H1 (cell line): ENCODE data around the gene SAMD4A. TPM values are rescaled to one million over a fixed set of nuclear protein-coding genes. Genes with fewer than 3 reads are reported as not detected.

ENCODE experiments used
- CTCF ChIA-PET: fragments of 300-600 bp; sonication (Branson Sonifier 250); formaldehyde crosslinking; loops from one replicate; lab custom pipeline; 2021; ENCODE audit not compliant: partially characterized antibody; lab: Charles Lee
- POLR2A ChIA-PET: fragments of 300-600 bp; sonication (Branson Sonifier 250); formaldehyde crosslinking; loops from one replicate; lab custom pipeline; 2021; ENCODE audit warnings: inconsistent platforms; ENCODE audit not compliant: partially characterized antibody; lab: Charles Lee
- DNase-seq, 2 experiments: peaks; one replicate each; pipeline versions ENCODE4 v3.0.0 to v3.0.0-alpha.2; 2010 to 2022; ENCODE audit warnings: low spot score in 2 of 2, low read depth in 1 of 2, mixed read lengths in 1 of 2
- FAIRE-seq: peaks from 2 replicates; lab custom pipeline; 2011; peaks lifted over from hg19 to GRCh38; lab: Jason Lieb, UNC
- H2AFZ ChIP-seq: 2 replicates; pipeline ENCODE4 v1.8.1; 2012; ENCODE audit warnings: low read length, inconsistent platforms
- H2AK5ac ChIP-seq: 2 replicates; pipeline ENCODE4 v1.6.1; 2013; ENCODE audit warnings: low read depth, low read length
- H2BK120ac ChIP-seq: replicated peaks from 2 replicates; pipeline ENCODE3; 2013; ENCODE audit warnings: low read depth, low read length, inconsistent platforms
- H2BK12ac ChIP-seq: 2 replicates; pipeline ENCODE4 v1.6.1; 2013; ENCODE audit warnings: low read depth, low read length
- H2BK15ac ChIP-seq: 2 replicates; pipeline ENCODE4 v1.6.1; 2013; ENCODE audit warnings: low read length
- H2BK20ac ChIP-seq: 2 replicates; pipeline ENCODE4 v1.6.1; 2013; ENCODE audit warnings: low read length
- H2BK5ac ChIP-seq: 2 replicates; pipeline ENCODE4 v1.6.1; 2013; ENCODE audit warnings: low read depth, low read length
- H3K14ac ChIP-seq: 2 replicates; pipeline ENCODE4 v1.6.1; 2013; ENCODE audit warnings: inconsistent platforms; ENCODE audit not compliant: insufficient read length
- H3K18ac ChIP-seq: 2 replicates; pipeline ENCODE4 v1.6.1; 2013; ENCODE audit warnings: low read length; ENCODE audit errors: extremely low read depth
- H3K23ac ChIP-seq: 2 replicates; pipeline ENCODE4 v1.6.1; 2013; ENCODE audit warnings: inconsistent platforms; ENCODE audit not compliant: insufficient read length
- H3K23me2 ChIP-seq: 2 replicates; pipeline ENCODE4 v1.6.1; 2013; ENCODE audit warnings: low read depth, low read length
- H3K27ac ChIP-seq: 2 replicates; pipeline ENCODE4 v1.6.1; 2011; ENCODE audit warnings: low read depth, low read length, inconsistent platforms
- H3K27me3 ChIP-seq, 4 experiments: replicated peaks in 1 of 4; 1 replicate in 1 of 4; 2 replicates in 3 of 4; pipeline versions ENCODE4 v1.6.1 to v1.8.1; 2011 to 2013; ENCODE audit warnings: low read length in 3 of 4, mild to moderate bottlenecking in 3 of 4, inconsistent platforms in 2 of 4, mixed read lengths in 2 of 4, moderate library complexity in 1 of 4; ENCODE audit not compliant: control insufficient read depth in 3 of 4, insufficient read depth in 3 of 4; ENCODE audit errors: extremely low read depth in 1 of 4
- H3K36me3 ChIP-seq, 4 experiments: 2 replicates each; pipeline versions ENCODE4 v1.6.1 to v1.8.1; 2011 to 2013; ENCODE audit warnings: mild to moderate bottlenecking in 4 of 4, low read length in 3 of 4, moderate library complexity in 2 of 4, control low read depth in 1 of 4, inconsistent platforms in 1 of 4; ENCODE audit not compliant: insufficient read depth in 4 of 4, control insufficient read depth in 2 of 4
- H3K4ac ChIP-seq: replicated peaks from 2 replicates; pipeline ENCODE3; 2013; ENCODE audit warnings: low read length, low read depth, mixed read lengths, inconsistent platforms; ENCODE audit not compliant: insufficient read length
- H3K4me1 ChIP-seq, 4 experiments: replicated peaks in 1 of 4; 1 replicate in 1 of 4; 2 replicates in 3 of 4; pipeline versions ENCODE4 v1.6.1 to v1.8.1; 2011 to 2013; ENCODE audit warnings: low read length in 3 of 4, inconsistent platforms in 2 of 4, mixed read lengths in 1 of 4; ENCODE audit not compliant: insufficient read depth in 4 of 4, control insufficient read depth in 3 of 4
- H3K4me2 ChIP-seq, 2 experiments: 2 replicates each; pipeline versions ENCODE4 v1.6.1 to v1.8.1; 2011 to 2013; ENCODE audit warnings: low read depth in 2 of 2, low read length in 2 of 2, control low read depth in 1 of 2, inconsistent platforms in 1 of 2, mild to moderate bottlenecking in 1 of 2; ENCODE audit not compliant: insufficient read depth in 1 of 2
- H3K4me3 ChIP-seq, 4 experiments: fragments of 200-600, 300-600 bp in 1 of 4; sonication (generic), shearing (Covaris generic), sonication (Bioruptor Twin) in 1 of 4; 2 replicates each; pipeline versions ENCODE4 v1.5.1 to v1.8.1; 2011 to 2016; ENCODE audit warnings: low read length in 4 of 4, low read depth in 3 of 4, control low read depth in 2 of 4, inconsistent platforms in 2 of 4, mild to moderate bottlenecking in 2 of 4, mixed read lengths in 1 of 4, moderate library complexity in 1 of 4; ENCODE audit not compliant: insufficient read depth in 2 of 4; ENCODE audit errors: extremely low read depth in 1 of 4
- H3K56ac ChIP-seq: replicated peaks from 2 replicates; pipeline ENCODE3; 2013; ENCODE audit warnings: low read depth, mild to moderate bottlenecking, mixed read lengths, low read length, inconsistent platforms; ENCODE audit not compliant: insufficient read length
- H3K79me1 ChIP-seq: 2 replicates; pipeline ENCODE4 v1.6.1; 2013; ENCODE audit warnings: low read depth, low read length, control low read depth
- H3K79me2 ChIP-seq, 2 experiments: 2 replicates each; pipeline versions ENCODE4 v1.6.1 to v1.8.1; 2012 to 2013; ENCODE audit warnings: low read length in 2 of 2, mild to moderate bottlenecking in 2 of 2, inconsistent platforms in 1 of 2; ENCODE audit not compliant: insufficient read depth in 2 of 2, control insufficient read depth in 1 of 2
- H3K9ac ChIP-seq, 4 experiments: replicated peaks in 1 of 4; 1 replicate in 1 of 4; 2 replicates in 3 of 4; pipeline versions ENCODE4 v1.6.1 to v1.8.1; 2011 to 2013; ENCODE audit warnings: low read depth in 3 of 4, low read length in 3 of 4, control low read depth in 2 of 4, mild to moderate bottlenecking in 2 of 4, moderate library complexity in 2 of 4, inconsistent platforms in 1 of 4; ENCODE audit errors: extremely low read depth in 1 of 4
- H3K9me3 ChIP-seq, 2 experiments: 2 replicates each; pipeline versions ENCODE4 v1.6.1 to v1.8.1; 2012 to 2013; ENCODE audit warnings: mild to moderate bottlenecking in 2 of 2, moderate library complexity in 2 of 2, control low read depth in 1 of 2, inconsistent platforms in 1 of 2, low read depth in 1 of 2, low read length in 1 of 2, mixed read lengths in 1 of 2; ENCODE audit not compliant: insufficient read depth in 2 of 2
- H4K20me1 ChIP-seq, 2 experiments: replicated peaks in 1 of 2; 2 replicates each; pipeline versions ENCODE3 to v1.8.1; 2011 to 2013; ENCODE audit warnings: inconsistent platforms in 2 of 2, low read length in 2 of 2, mild to moderate bottlenecking in 1 of 2; ENCODE audit not compliant: insufficient read depth in 2 of 2, control insufficient read depth in 1 of 2
- H4K5ac ChIP-seq: 2 replicates; pipeline ENCODE4 v1.6.1; 2013; ENCODE audit warnings: low read length, low read depth, mixed read lengths, inconsistent platforms; ENCODE audit not compliant: insufficient read length
- H4K8ac ChIP-seq: 2 replicates; pipeline ENCODE4 v1.8.0; 2013; ENCODE audit warnings: mild to moderate bottlenecking, moderate library complexity, low read length, inconsistent platforms; ENCODE audit not compliant: insufficient read depth; ENCODE audit errors: extremely low read depth
- H4K91ac ChIP-seq: replicated peaks from 2 replicates; pipeline ENCODE3; 2013; ENCODE audit warnings: low read length, mixed read lengths, inconsistent platforms; ENCODE audit not compliant: insufficient read length
- BCL11A ChIP-seq, 2 experiments: IDR thresholded peaks; one replicate each; pipeline ENCODE4 v1.6.1; 2011; ENCODE audit warnings: low read depth in 2 of 2, low read length in 2 of 2, mild to moderate bottlenecking in 2 of 2
- EZH2 ChIP-seq: fragments of 200-600 bp; sonication (generic); IDR thresholded peaks from 2 replicates; pipeline ENCODE4 v1.7.1; 2012; ENCODE audit warnings: low read depth, mild to moderate bottlenecking, moderate library complexity, low read length, inconsistent platforms; ENCODE audit not compliant: severe bottlenecking
- GABPA ChIP-seq: IDR thresholded peaks from 2 replicates; pipeline ENCODE4 v1.6.1; 2011; ENCODE audit warnings: mild to moderate bottlenecking, low read length, moderate library complexity, borderline replicate concordance; ENCODE audit not compliant: insufficient read depth
- HDAC6 ChIP-seq: IDR thresholded peaks from one replicate; pipeline ENCODE4 v1.7.1; 2012; ENCODE audit warnings: low read depth, mild to moderate bottlenecking, inconsistent platforms, low read length, moderate library complexity
- MAFK ChIP-seq: IDR thresholded peaks from 2 replicates; pipeline ENCODE4 v1.6.1; 2012; ENCODE audit warnings: low read depth, mild to moderate bottlenecking, improper control_type of control experiment, low read length
- NRF1 ChIP-seq: IDR thresholded peaks from 2 replicates; pipeline ENCODE4 v1.6.1; 2011; ENCODE audit warnings: mild to moderate bottlenecking, low read depth, low read length, improper control_type of control experiment
- RBBP5 ChIP-seq: IDR thresholded peaks from 2 replicates; pipeline ENCODE4 v1.7.1; 2012; ENCODE audit warnings: low read depth, mild to moderate bottlenecking, inconsistent platforms, low read length, moderate library complexity, borderline replicate concordance
- SAP30 ChIP-seq: fragments of 300-600 bp; sonication (generic); IDR thresholded peaks from 2 replicates; pipeline ENCODE4 v1.7.1; 2012; ENCODE audit warnings: low read length, moderate library complexity, mild to moderate bottlenecking, inconsistent platforms; ENCODE audit not compliant: insufficient read depth, insufficient replicate concordance
- TAF7 ChIP-seq: optimal IDR thresholded peaks from 2 replicates; pipeline ENCODE3; 2011; ENCODE audit warnings: low read depth, mild to moderate bottlenecking, inconsistent platforms, low read length, moderate library complexity, borderline replicate concordance
- YY1 ChIP-seq: IDR thresholded peaks from 2 replicates; pipeline ENCODE4 v1.6.1; 2011; ENCODE audit warnings: low read depth, mild to moderate bottlenecking, low read length
- WGBS, 2 experiments: shearing (Covaris generic) in 1 of 2; methylation state at CpG; one replicate each; pipeline versions ENCODE4 v1.1.6 to v1.1.7; 2013 to 2015; ENCODE audit warnings: low lambda C conversion rate in 2 of 2, mixed read lengths in 2 of 2, inconsistent platforms in 1 of 2, low coverage in 1 of 2, missing lambda C conversion rate in 1 of 2; ENCODE audit not compliant: insufficient replicate concordance in 2 of 2, insufficient coverage in 1 of 2, insufficient read length in 1 of 2; ENCODE audit errors: extremely low coverage in 1 of 2, missing lambda C conversion rate in 1 of 2; 5-methylcytosine and 5-hydroxymethylcytosine counted together
- polyA plus RNA-seq, 7 experiments: library from polyadenylated mRNA; depleted of rRNA in 3 of 7; stranded (reverse) in 5 of 7; unstranded in 2 of 7; fragments of >200 nt in 5 of 7; fragments of 200-250 nt in 2 of 7; gene quantifications; 1 replicate in 5 of 7; 2 replicates in 1 of 7; 4 replicates in 1 of 7; pipeline versions ENCODE4 v1.2.1 to v1.2.3, GENCODE V29; 2011 to 2013; ENCODE audit warnings: missing spikeins in 2 of 7, mixed read lengths in 2 of 7
- total RNA-seq: library from RNA; stranded (reverse); fragmentation: NEBNext Ultra II Directional; extraction: Animal tissue kit (Norgen Biotek cat#: 25700); gene quantifications from 2 replicates; pipeline ENCODE4 v1.2.1, GENCODE V29; 2021

The SAMD4A gene
- total and polyA plus RNA-seq, 2 of the 8 experiments (the other 6 are each of a cell fraction or from before 2014, with no cell fraction given): 2.4 to 12.3 TPM

DNA sequence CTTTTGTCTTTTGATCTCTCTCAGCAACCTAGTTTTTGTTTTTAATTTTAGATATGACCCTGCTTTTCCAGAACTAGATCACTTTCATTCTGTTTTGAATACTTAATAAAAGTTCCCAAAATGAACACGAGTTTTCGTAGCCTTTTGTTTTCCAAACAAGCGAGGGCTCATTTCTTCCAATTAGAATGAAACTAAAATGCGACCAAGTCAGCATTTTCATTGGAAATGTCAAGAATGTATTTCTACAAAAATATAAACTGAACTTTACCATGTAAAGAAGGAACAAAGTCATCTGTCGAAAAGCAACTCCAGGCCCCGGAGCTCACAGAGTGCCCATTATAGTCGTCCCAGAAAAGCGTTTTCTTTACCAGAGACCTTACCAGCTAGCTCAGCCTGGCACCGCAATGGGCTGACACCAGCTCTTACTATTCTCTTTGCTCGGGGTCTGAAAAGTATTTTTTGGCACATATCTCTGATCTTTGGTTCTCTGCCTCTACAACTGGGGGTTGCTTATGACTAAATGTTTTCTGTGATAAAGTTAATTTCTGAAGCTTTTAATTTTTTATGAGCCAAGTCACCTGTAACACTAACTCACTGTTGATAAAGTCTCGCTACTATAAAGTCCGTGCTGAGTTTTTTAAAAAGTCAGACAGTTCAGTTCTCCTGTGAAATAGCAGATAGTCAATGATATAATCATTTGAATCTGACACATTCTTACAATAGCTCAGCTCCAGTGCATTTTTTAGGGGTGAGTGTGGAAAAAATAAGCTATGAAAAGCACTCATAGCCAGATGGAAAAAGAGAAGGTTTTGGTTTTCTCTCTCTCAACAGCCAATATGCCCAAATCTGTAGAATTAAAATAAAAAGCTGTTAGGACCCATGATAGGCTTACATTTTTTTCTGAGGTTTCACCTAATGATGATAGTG lies 43.4 kb downstream of the SAMD4A start:
- H3K4me3 ChIP-seq: no peak overlapping the region
- H3K27ac ChIP-seq: no peak overlapping the region
- H2AK5ac ChIP-seq: no peak overlapping the region
- ChIA-PET POLR2A (interaction anchor here (1.3 to 1.4 kb wide), 2 partner anchors 15 to 17 kb away, joined by 3 to 5 read pairs; no protein-coding TSS in a partner anchor), CTCF (interaction anchor here (0.5 to 1.9 kb wide), 6 partner anchors 12 to 83 kb away, joined by 3 to 4 read pairs (median 4); no protein-coding TSS in a partner anchor)
- no peak overlapping the region for H2AFZ ChIP-seq
- FAIRE-seq: no peak
- H4K5ac ChIP-seq: no peak overlapping the region
- H3K18ac ChIP-seq: no peak overlapping the region
- H3K27me3 ChIP-seq: no peaks in the 10 kb centered on the region
- H3K4me1 ChIP-seq: peaks cover 0 to 5% (median 3%) of the 10 kb centered on the region in 4 experiments; a peak in 6 of 7 replicates
- H2BK15ac ChIP-seq: no peak overlapping the region
- no peaks in the 10 kb centered on the region for H3K36me3 ChIP-seq
- 0 out of 2 replicates have a peak, but pooled peaks cover 3% of the 10 kb centered on the region for H3K79me1 ChIP-seq
- H2BK5ac ChIP-seq: no peak overlapping the region
- WGBS, 2 experiments: 91% methylated on average over 12 of the region's 12 CpGs; no CpG with 5 or more reads in 1 of the 2 experiments
- no peak overlapping the region for H3K14ac ChIP-seq
- no peak for DNase-seq
- H3K23me2 ChIP-seq: no peaks in the 10 kb centered on the region
- no peak overlapping the region for H2BK120ac ChIP-seq
- H2BK20ac ChIP-seq: no peak overlapping the region
- no peak overlapping the region for H3K56ac ChIP-seq
- no peak overlapping the region for H3K23ac ChIP-seq
- no peak overlapping the region for H3K4me2 ChIP-seq
- H4K91ac ChIP-seq: no peak overlapping the region
- H3K4ac ChIP-seq: no peak overlapping the region
- H4K8ac ChIP-seq: no peak overlapping the region
- no peaks in the 10 kb centered on the region for H4K20me1 ChIP-seq
- H3K9me3 ChIP-seq: no peaks in the 10 kb centered on the region
- no peaks in the 10 kb centered on the region; a peak in 1 of 4 replicates for H3K79me2 ChIP-seq
- H2BK12ac ChIP-seq: no peak overlapping the region
- no peak overlapping the region for H3K9ac ChIP-seq
- TF ChIP-seq EZH2: no peak
- TF ChIP-seq GABPA: no peak
- no peak for TF ChIP-seq RBBP5
- no peak for TF ChIP-seq SAP30
- no peak for TF ChIP-seq BCL11A (IDR thresholded peaks at IDR 0.05; ENCODE audit: low read depth in 2 of 2, low read length in 2 of 2)
- TF ChIP-seq TAF7: no peak
- no peak for TF ChIP-seq MAFK
- no peak for TF ChIP-seq YY1
- no peak for TF ChIP-seq HDAC6
- TF ChIP-seq NRF1: no peak
